Esophagus mucosa (tissue), 1 donor: ENCODE data around the gene UGT2B10. TPM values are rescaled to one million over a fixed set of nuclear protein-coding genes. Genes with fewer than 3 reads are reported as not detected.
A peak's percentile ranks its signal among the peaks of the same experiment; 100 is the strongest.
"Not testable (repeated sequence)": the region's sequence is repeated elsewhere in the genome, so short reads cannot be mapped to it uniquely, and the experiment has no call there.

Source experiments
- ATAC-seq: fragments of 200-7000 bp; cut with Tn5 transposase; one replicate; pipeline ENCODE4 v1.9.1; 2020
- total RNA-seq: library from RNA; stranded (reverse); gene quantifications from one replicate; pipeline ENCODE4 v1.2.4, GENCODE V29; 2023
- donor health status: DM: yes; HTN: yes; CAD: no.

Gene UGT2B10
- total RNA-seq, result not detected

GRCh38 chr4:68815617-68816409, at the start of gene UGT2B10:
Gene UGT2B10, plus strand, starts transcription at chr4:68815994. Its CDS starts 26 bp downstream, at chr4:68816020.
- not testable (repeated sequence) for ATAC-seq

- not testable (repeated sequence) for ATAC-seq
Observed at GRCh38 chr4:68771836-68772235, 44.0 kb upstream of the UGT2B10 start.

- no peak for ATAC-seq
Observed at GRCh38 chr4:68773699-68774098, 42.1 kb upstream of the UGT2B10 start.

- ATAC-seq, result no peak
Observed at GRCh38 chr4:68780232-68780631, 35.6 kb upstream of the UGT2B10 start.

- ATAC-seq, result no peak
Observed at GRCh38 chr4:68797048-68797447, 18.7 kb upstream of the UGT2B10 start.

- ATAC-seq, result no peak
Observed at GRCh38 chr4:68797618-68798017, 18.2 kb upstream of the UGT2B10 start.

GRCh38 chr4:68803013-68803412, 12.8 kb upstream of the UGT2B10 start:
- no peak for ATAC-seq

GRCh38 chr4:68808060-68808459, 7.7 kb upstream of the UGT2B10 start:
- no peak for ATAC-seq

GRCh38 chr4:68810919-68811318, 4.9 kb upstream of the UGT2B10 start:
- ATAC-seq, result no peak

- not testable (repeated sequence) for ATAC-seq
Observed at GRCh38 chr4:68816410-68817265, 844 bp downstream of the UGT2B10 start.

GRCh38 chr4:68817386-68817785, 1.6 kb downstream of the UGT2B10 start:
- no peak for ATAC-seq

- ATAC-seq, result not testable (repeated sequence)
Observed at GRCh38 chr4:68818030-68818462, 2.3 kb downstream of the UGT2B10 start.

- ATAC-seq, result no peak
Observed at GRCh38 chr4:68831642-68832041, 15.8 kb downstream of the UGT2B10 start.

GRCh38 chr4:68850293-68850692, 34.5 kb downstream of the UGT2B10 start:
- no peak for ATAC-seq

GRCh38 chr4:68855771-68856170, 40.0 kb downstream of the UGT2B10 start:
- ATAC-seq, result no peak

GRCh38 chr4:68858039-68858438, 42.2 kb downstream of the UGT2B10 start:
- ATAC-seq, result no peak

GRCh38 chr4:68859655-68860054, 43.9 kb downstream of the UGT2B10 start:
- ATAC-seq, result no peak

GRCh38 chr4:68861057-68861456, 45.3 kb downstream of the UGT2B10 start:
- ATAC-seq, result no peak

GRCh38 chr4:68864438-68865187, 48.8 kb downstream of the UGT2B10 start:
- ATAC-seq, result peak; percentile 94

GRCh38 chr4:68865188-68865638, 49.4 kb downstream of the UGT2B10 start:
- ATAC-seq, result peak; percentile 68

- ATAC-seq, result no peak
Observed at GRCh38 chr4:68865760-68866159, 50.0 kb downstream of the UGT2B10 start.

GRCh38 chr4:68869274-68869773, 53.5 kb downstream of the UGT2B10 start:
- ATAC-seq, result no peak
